ENCODE data around the gene ATP11B. TPM values are rescaled to one million over a fixed set of nuclear protein-coding genes. Genes with fewer than 3 reads are reported as not detected.

The ATP11B gene
- total and polyA plus RNA-seq, 9 of the 15 experiments (the other 6 are each of a cell fraction or from before 2014, with no cell fraction given): 11.9 to 68.7 (median 41.8) TPM

GRCh38 chr3:182920515-182921084, 127.3 kb downstream of the ATP11B start (continued):
- no peak for TF ChIP-seq THRAP3 (IDR thresholded peaks at IDR 0.05; ENCODE audit: borderline replicate concordance)
- TF ChIP-seq KAT2B (IDR thresholded peaks at IDR 0.05; ENCODE audit: low read depth, low read length): no peak
- TF ChIP-seq NFE2 (IDR thresholded peaks at IDR 0.05; ENCODE audit: low read depth): peak; percentile 99
- no peak for TF ChIP-seq PRPF4 (IDR thresholded peaks at IDR 0.05; ENCODE audit: insufficient read depth, low read depth, low read length, poor library complexity, severe bottlenecking)
- TF ChIP-seq ZBTB26 (CRISPR knock-in tag; IDR thresholded peaks at IDR 0.05): no peak
- TF ChIP-seq FOXA3 (CRISPR knock-in tag; conservative IDR thresholded peaks at IDR 0.05 in 1 of 2, IDR thresholded peaks at IDR 0.05 in 1 of 2): no peak
- peak; percentile 59; the same call in 1 of the 2 replicates for TF ChIP-seq MBD2 (IDR thresholded peaks at IDR 0.05; ENCODE audit: borderline replicate concordance, low read depth)
- TF ChIP-seq ZNF197 (CRISPR knock-in tag; IDR thresholded peaks at IDR 0.05; ENCODE audit: low read depth): peak; percentile 74; the same call in 1 of the 2 replicates
- peak in 1 of 2 experiments; percentile 62; a peak in 1 of 4 replicates for TF ChIP-seq ZNF639 (CRISPR knock-in tag; conservative IDR thresholded peaks at IDR 0.05 in 1 of 2, IDR thresholded peaks at IDR 0.05 in 1 of 2)
- peak; percentile 41; the same call in 1 of the 2 replicates for TF ChIP-seq BHLHE40 (IDR thresholded peaks at IDR 0.05; ENCODE audit: low read length)
- peak; percentile 44 for TF ChIP-seq TBP (optimal IDR thresholded peaks at IDR 0.05; ENCODE audit: low read depth, low read length)
- no peak for TF ChIP-seq MIER1 (IDR thresholded peaks at IDR 0.05; ENCODE audit: low read depth)
- TF ChIP-seq CHD7 (IDR thresholded peaks at IDR 0.05; ENCODE audit: low read depth, low read length): no peak
